Sigmoid colon (tissue), 3 donors: ENCODE results near the gene APLF.

Source experiments
- POLR2A ChIP-seq, 2 donors: fragments of 450-650 bp; IDR thresholded peaks; one replicate each; pipeline ENCODE4 v1.6.1; 2016; ENCODE audit warnings: antibody characterized with exemption in 2 of 2, mild to moderate bottlenecking in 2 of 2, moderate library complexity in 2 of 2
- TF ChIP-seq, protein P1 (sequence below), 4 experiments: fragments of 450-650 bp in 3 of 4; fragments of 200-600 bp in 1 of 4; IDR thresholded peaks; one replicate each; pipeline ENCODE4 v1.5.1; 2016 to 2019; ENCODE audit warnings: antibody characterized with exemption in 4 of 4, mild to moderate bottlenecking in 3 of 4, moderate library complexity in 2 of 4

DNA sequence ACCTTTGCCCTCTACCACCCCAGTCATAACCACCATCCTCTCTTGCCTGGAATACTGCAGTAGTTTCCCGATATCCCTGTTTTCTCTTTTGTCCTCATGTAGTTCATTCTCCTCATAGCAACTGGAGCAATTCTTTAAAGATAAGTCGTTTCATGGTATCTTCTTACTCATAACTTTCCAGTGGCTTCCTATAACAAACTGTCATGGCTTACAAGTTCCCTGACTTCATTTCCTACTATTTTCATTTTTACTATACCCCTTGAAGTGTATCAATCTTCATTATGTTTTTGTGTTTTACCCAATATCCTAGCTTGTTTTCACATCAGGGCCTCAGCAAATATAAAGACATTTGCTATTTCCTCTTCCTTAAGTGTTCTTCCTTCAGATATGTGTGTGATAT is 92.3 kb downstream of the APLF start:
- TF ChIP-seq, protein P1, sequence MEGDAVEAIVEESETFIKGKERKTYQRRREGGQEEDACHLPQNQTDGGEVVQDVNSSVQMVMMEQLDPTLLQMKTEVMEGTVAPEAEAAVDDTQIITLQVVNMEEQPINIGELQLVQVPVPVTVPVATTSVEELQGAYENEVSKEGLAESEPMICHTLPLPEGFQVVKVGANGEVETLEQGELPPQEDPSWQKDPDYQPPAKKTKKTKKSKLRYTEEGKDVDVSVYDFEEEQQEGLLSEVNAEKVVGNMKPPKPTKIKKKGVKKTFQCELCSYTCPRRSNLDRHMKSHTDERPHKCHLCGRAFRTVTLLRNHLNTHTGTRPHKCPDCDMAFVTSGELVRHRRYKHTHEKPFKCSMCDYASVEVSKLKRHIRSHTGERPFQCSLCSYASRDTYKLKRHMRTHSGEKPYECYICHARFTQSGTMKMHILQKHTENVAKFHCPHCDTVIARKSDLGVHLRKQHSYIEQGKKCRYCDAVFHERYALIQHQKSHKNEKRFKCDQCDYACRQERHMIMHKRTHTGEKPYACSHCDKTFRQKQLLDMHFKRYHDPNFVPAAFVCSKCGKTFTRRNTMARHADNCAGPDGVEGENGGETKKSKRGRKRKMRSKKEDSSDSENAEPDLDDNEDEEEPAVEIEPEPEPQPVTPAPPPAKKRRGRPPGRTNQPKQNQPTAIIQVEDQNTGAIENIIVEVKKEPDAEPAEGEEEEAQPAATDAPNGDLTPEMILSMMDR (IDR thresholded peaks at IDR 0.05) = no peak
- no peak for TF ChIP-seq POLR2A (IDR thresholded peaks at IDR 0.05)
